Measurements from ENCODE around the gene DLG1.

GRCh38 chr3:197068077-197068476, 230.3 kb downstream of the DLG1 start:
- TF ChIP-seq CTCF (conservative IDR thresholded peaks at IDR 0.05; ENCODE audit: low read depth, low read length): no peak
- TF ChIP-seq EZH2 (IDR thresholded peaks at IDR 0.05; ENCODE audit: borderline replicate concordance, low read depth, low read length, poor library complexity, severe bottlenecking): no peak
